GM18511 (cell line): ENCODE data around the gene CTSC.

Experiments
- ATAC-seq: cut with Tn5 transposase; IDR thresholded peaks from one replicate; pipeline ENCODE4 v1.9.1; 2021; ENCODE audit warnings: mild to moderate bottlenecking, moderate library complexity; ENCODE audit not compliant: unreplicated experiment

The CTSC gene

GRCh38 chr11:88320149-88320559, 17.4 kb downstream of the CTSC start:
- ATAC-seq = no peak

- no peak for ATAC-seq
These were observed 19.5 kb downstream of the CTSC start for GRCh38 chr11:88318017-88318416.

GRCh38 chr11:88317536-88317935, 20.0 kb downstream of the CTSC start:
- ATAC-seq = no peak

GRCh38 chr11:88315981-88316441, 21.5 kb downstream of the CTSC start:
- ATAC-seq = no peak

GRCh38 chr11:88315015-88315414, 22.5 kb downstream of the CTSC start:
- no peak for ATAC-seq

GRCh38 chr11:88313441-88313840, 24.1 kb downstream of the CTSC start:
- no peak for ATAC-seq

- ATAC-seq = no peak
These were observed 24.9 kb downstream of the CTSC start for GRCh38 chr11:88312628-88313027.

- no peak for ATAC-seq
These were observed 27.3 kb downstream of the CTSC start for GRCh38 chr11:88310246-88310645.

GRCh38 chr11:88308576-88308975, 29.0 kb downstream of the CTSC start:
- no peak for ATAC-seq

GRCh38 chr11:88307749-88308425, 29.6 kb downstream of the CTSC start:
- ATAC-seq = peak; percentile 56

GRCh38 chr11:88306785-88307184, 30.8 kb downstream of the CTSC start:
- ATAC-seq = no peak

- no peak for ATAC-seq
These were observed 32.1 kb downstream of the CTSC start for GRCh38 chr11:88305430-88305829.

GRCh38 chr11:88304352-88304751, 33.2 kb downstream of the CTSC start:
- ATAC-seq = no peak

GRCh38 chr11:88303037-88303436, 34.5 kb downstream of the CTSC start:
- ATAC-seq = no peak

GRCh38 chr11:88301488-88302140, 35.9 kb downstream of the CTSC start:
- peak; percentile 68 for ATAC-seq

GRCh38 chr11:88300888-88301487, 36.5 kb downstream of the CTSC start:
- peak; percentile 85 for ATAC-seq

GRCh38 chr11:88297863-88298262, 39.7 kb downstream of the CTSC start:
- ATAC-seq = no peak

GRCh38 chr11:88297421-88297820, 40.1 kb downstream of the CTSC start:
- no peak for ATAC-seq

GRCh38 chr11:88295028-88295427, 42.5 kb downstream of the CTSC start:
- no peak for ATAC-seq

GRCh38 chr11:88293931-88294330, 43.6 kb downstream of the CTSC start:
- no peak for ATAC-seq

GRCh38 chr11:88292171-88292843, 45.2 kb downstream of the CTSC start:
- ATAC-seq = no peak

- ATAC-seq = no peak
These were observed 49.0 kb downstream of the CTSC start for GRCh38 chr11:88288560-88288959.
